Upper lobe of left lung (tissue), 4 donors: Measurements from ENCODE around the gene GPR108.

Experiments
- EP300 ChIP-seq, 4 donors: sonication (generic); formaldehyde crosslinking; IDR thresholded peaks; one replicate each; pipeline ENCODE4 v1.5.1; 2017; ENCODE audit warnings: antibody characterized with exemption in 4 of 4, control low read depth in 2 of 4
- POLR2A ChIP-seq, 4 donors: fragments of 450-650 bp; IDR thresholded peaks; one replicate each; pipeline ENCODE4 v1.5.1; 2016 to 2017; ENCODE audit warnings: antibody characterized with exemption in 4 of 4, mild to moderate bottlenecking in 2 of 4
- POLR2AphosphoS5 ChIP-seq, 2 donors: sonication (generic); formaldehyde crosslinking; IDR thresholded peaks; one replicate each; pipeline ENCODE4 v1.5.1; 2017; ENCODE audit warnings: antibody characterized with exemption in 2 of 2
- TF ChIP-seq, protein P1 (sequence below), 6 experiments: fragments of 450-650 bp in 4 of 6; fragments of 200-600 bp in 2 of 6; sonication (generic) in 2 of 6; IDR thresholded peaks; one replicate each; pipeline ENCODE4 v1.5.1; 2016 to 2019; ENCODE audit warnings: antibody characterized with exemption in 6 of 6

DNA sequence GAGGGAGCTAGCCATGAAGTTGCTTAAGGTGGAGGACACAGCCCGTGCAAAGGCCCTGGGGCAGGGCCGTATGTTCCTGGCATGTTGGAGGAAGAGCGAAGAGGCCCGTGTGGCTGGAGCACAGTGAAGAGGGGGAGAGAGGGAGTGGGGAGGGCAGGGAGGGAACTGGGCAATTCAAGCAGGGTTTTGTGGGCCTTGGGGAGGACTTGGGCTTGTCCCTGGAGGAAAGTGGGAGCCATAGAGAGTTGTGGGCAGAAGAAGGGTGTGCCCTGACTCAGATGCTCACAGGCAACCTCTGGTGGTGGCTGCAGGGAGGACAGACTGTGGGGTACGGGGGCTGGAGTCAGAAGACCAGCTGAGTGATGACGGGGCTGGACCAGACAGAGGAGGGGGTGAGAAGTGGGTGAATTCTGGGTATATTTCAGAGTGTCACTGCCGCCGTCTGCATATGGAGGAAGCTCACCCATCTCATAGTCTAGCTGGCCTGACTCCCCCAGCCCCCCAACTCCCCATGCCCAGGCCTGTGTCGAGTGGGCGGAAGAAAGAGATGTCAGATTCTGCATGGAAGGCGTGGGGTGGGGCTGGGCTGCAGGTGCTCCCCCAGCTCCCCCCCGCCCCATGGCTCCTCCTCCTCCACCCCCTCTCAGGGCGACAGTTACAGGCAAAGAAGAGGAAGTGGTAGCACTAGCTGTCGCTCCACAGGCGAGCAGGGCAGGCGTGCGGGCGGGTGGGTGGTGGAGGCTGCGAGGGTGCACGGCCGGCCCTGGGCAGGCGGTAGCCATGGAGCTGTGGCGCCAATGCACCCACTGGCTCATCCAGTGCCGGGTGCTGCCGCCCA lies 34.9 kb upstream of the GPR108 start, which contains the start of gene VAV1:
- TF ChIP-seq, protein P1, sequence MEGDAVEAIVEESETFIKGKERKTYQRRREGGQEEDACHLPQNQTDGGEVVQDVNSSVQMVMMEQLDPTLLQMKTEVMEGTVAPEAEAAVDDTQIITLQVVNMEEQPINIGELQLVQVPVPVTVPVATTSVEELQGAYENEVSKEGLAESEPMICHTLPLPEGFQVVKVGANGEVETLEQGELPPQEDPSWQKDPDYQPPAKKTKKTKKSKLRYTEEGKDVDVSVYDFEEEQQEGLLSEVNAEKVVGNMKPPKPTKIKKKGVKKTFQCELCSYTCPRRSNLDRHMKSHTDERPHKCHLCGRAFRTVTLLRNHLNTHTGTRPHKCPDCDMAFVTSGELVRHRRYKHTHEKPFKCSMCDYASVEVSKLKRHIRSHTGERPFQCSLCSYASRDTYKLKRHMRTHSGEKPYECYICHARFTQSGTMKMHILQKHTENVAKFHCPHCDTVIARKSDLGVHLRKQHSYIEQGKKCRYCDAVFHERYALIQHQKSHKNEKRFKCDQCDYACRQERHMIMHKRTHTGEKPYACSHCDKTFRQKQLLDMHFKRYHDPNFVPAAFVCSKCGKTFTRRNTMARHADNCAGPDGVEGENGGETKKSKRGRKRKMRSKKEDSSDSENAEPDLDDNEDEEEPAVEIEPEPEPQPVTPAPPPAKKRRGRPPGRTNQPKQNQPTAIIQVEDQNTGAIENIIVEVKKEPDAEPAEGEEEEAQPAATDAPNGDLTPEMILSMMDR (IDR thresholded peaks at IDR 0.05) = peak in 3 of 6 experiments; percentile 14 to 42 (median 27)
- peak in 1 of 4 donors; percentile 67 for TF ChIP-seq POLR2A (IDR thresholded peaks at IDR 0.05)
- TF ChIP-seq POLR2AphosphoS5 (IDR thresholded peaks at IDR 0.05) = peak; percentile 12 to 65
- TF ChIP-seq EP300 (IDR thresholded peaks at IDR 0.05) = no peak
